Mucosa of rectum (tissue), 2 donors: ENCODE data around the gene CLEC14A.

Experiments used
- H3K27ac ChIP-seq, 2 donors: one replicate each; pipeline ENCODE4 v1.7.0; 2013; ENCODE audit warnings: inconsistent platforms in 2 of 2, low read depth in 2 of 2, low read length in 2 of 2
- H3K27me3 ChIP-seq, 2 donors: one replicate each; pipeline ENCODE4 v1.7.0; 2013; ENCODE audit warnings: low read length in 2 of 2; ENCODE audit not compliant: control insufficient read depth in 2 of 2, insufficient read depth in 2 of 2
- H3K36me3 ChIP-seq, 2 donors: one replicate each; pipeline ENCODE4 v1.7.0; 2013; ENCODE audit warnings: low read length in 2 of 2; ENCODE audit not compliant: control insufficient read depth in 2 of 2, insufficient read depth in 2 of 2
- H3K4me1 ChIP-seq, 2 donors: one replicate each; pipeline ENCODE4 v1.7.0; 2013; ENCODE audit warnings: low read length in 2 of 2, mild to moderate bottlenecking in 1 of 2; ENCODE audit not compliant: control insufficient read depth in 2 of 2, insufficient read depth in 2 of 2
- H3K4me3 ChIP-seq, 2 donors: one replicate each; pipeline ENCODE4 v1.7.0; 2013; ENCODE audit warnings: low read length in 2 of 2
- H3K9ac ChIP-seq, 2 donors: one replicate each; pipeline ENCODE4 v1.7.0; 2013; ENCODE audit warnings: low read length in 2 of 2, low read depth in 1 of 2, mild to moderate bottlenecking in 1 of 2
- H3K9me3 ChIP-seq, 2 donors: one replicate each; pipeline ENCODE4 v1.7.0; 2013; ENCODE audit warnings: low read length in 2 of 2; ENCODE audit not compliant: control insufficient read depth in 2 of 2
- donor health status: healthy.
- donor health status: Normal muscosa, but diverticular disease.

The CLEC14A gene

GRCh38 chr14:38221077-38221476, 34.8 kb downstream of the CLEC14A start:
- H3K36me3 ChIP-seq = no peaks in the 10 kb centered on the region
- H3K4me3 ChIP-seq = no peak overlapping the region
- no peaks in the 10 kb centered on the region for H3K27me3 ChIP-seq
- H3K27ac ChIP-seq = no peak overlapping the region
- no peaks in the 10 kb centered on the region for H3K4me1 ChIP-seq
- H3K9ac ChIP-seq = no peak overlapping the region
- H3K9me3 ChIP-seq = no peaks in the 10 kb centered on the region

GRCh38 chr14:38217553-38217952, 38.3 kb downstream of the CLEC14A start:
- no peak overlapping the region for H3K27ac ChIP-seq
- H3K27me3 ChIP-seq = no peaks in the 10 kb centered on the region
- H3K9me3 ChIP-seq = no peaks in the 10 kb centered on the region
- H3K9ac ChIP-seq = no peak overlapping the region
- no peak overlapping the region for H3K4me3 ChIP-seq
- H3K4me1 ChIP-seq = no peaks in the 10 kb centered on the region
- no peaks in the 10 kb centered on the region for H3K36me3 ChIP-seq

- peaks cover 12 to 15% of the 10 kb centered on the region in 2 donors for H3K4me1 ChIP-seq
- no peak overlapping the region for H3K9ac ChIP-seq
- no peaks in the 10 kb centered on the region for H3K36me3 ChIP-seq
- H3K4me3 ChIP-seq = no peak overlapping the region
- H3K9me3 ChIP-seq = no peaks in the 10 kb centered on the region
- H3K27ac ChIP-seq = no peak overlapping the region
- peaks cover 0 to 3% of the 10 kb centered on the region in 2 donors for H3K27me3 ChIP-seq
Observed at GRCh38 chr14:38213001-38213400, 42.9 kb downstream of the CLEC14A start.

DNA sequence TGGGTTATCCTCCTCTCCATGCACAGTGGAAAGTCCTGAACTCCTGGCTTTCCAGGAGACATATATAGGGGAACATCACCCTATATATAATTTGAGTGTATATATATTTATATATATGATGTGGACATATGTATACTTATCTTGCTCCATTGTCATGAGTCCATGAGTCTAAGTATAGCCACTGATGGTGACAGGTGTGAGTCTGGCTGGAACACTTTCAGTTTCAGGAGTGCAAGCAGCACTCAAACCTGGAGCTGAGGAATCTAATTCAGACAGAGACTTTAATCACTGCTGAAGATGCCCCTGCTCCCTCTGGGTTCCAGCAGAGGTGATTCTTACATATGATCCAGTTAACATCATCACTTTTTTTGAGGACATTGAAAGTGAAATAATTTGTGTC, 43.8 kb downstream of the CLEC14A start:
- H3K36me3 ChIP-seq = no peaks in the 10 kb centered on the region
- no peak overlapping the region for H3K4me3 ChIP-seq
- H3K9me3 ChIP-seq = no peaks in the 10 kb centered on the region
- no peak overlapping the region for H3K9ac ChIP-seq
- H3K27me3 ChIP-seq = peaks cover 0 to 3% of the 10 kb centered on the region in 2 donors
- no peak overlapping the region for H3K27ac ChIP-seq
- peaks cover 15 to 17% of the 10 kb centered on the region in 2 donors for H3K4me1 ChIP-seq

DNA sequence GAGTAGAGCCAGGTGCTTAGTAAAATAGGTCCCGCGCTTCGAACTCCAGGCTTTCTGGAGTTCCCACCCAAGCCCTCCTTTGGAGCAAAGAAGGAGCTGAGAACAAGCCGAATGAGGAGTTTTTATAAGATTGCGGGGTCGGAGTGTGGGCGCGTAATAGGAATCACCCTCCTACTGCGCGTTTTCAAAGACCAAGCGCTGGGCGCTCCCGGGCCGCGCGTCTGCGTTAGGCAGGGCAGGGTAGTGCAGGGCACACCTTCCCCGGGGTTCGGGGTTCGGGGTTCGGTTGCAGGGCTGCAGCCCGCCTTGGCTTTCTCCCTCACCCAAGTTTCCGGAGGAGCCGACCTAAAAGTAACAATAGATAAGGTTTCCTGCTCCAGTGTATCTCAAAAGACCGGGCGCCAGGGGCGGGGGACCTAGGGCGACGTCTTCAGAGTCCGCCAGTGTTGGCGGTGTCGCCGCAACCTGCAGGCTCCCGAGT, 44.6 kb downstream of the CLEC14A start:
- no peaks in the 10 kb centered on the region for H3K9me3 ChIP-seq
- no peak overlapping the region for H3K27ac ChIP-seq
- no peaks in the 10 kb centered on the region for H3K36me3 ChIP-seq
- H3K4me1 ChIP-seq = peaks cover 15 to 19% of the 10 kb centered on the region in 2 donors
- H3K27me3 ChIP-seq = peaks cover 0 to 3% of the 10 kb centered on the region in 2 donors
- no peak overlapping the region for H3K9ac ChIP-seq
- H3K4me3 ChIP-seq = peak overlapping the region in 1 of 2 donors; percentile 22

- H3K9ac ChIP-seq = no peak overlapping the region
Observed at GRCh38 chr14:38210587-38211216, 45.2 kb downstream of the CLEC14A start.

GRCh38 chr14:38209572-38210557, 46.0 kb downstream of the CLEC14A start:
- Histone ChIP-seq H3K27ac (peak overlapping the region; percentile 89 to 95), H3K36me3 (no peaks in the 10 kb centered on the region), H3K27me3 (peaks cover 0 to 3% of the 10 kb centered on the region in 2 donors), H3K4me3 (peak overlapping the region; percentile 70 to 86), H3K9me3 (no peaks in the 10 kb centered on the region), H3K4me1 (peaks cover 15 to 19% of the 10 kb centered on the region in 2 donors), H3K9ac (peak overlapping the region; percentile 41 to 68)

More at GRCh38 chr14:38210587-38211216, 45.2 kb downstream of the CLEC14A start:
- Histone ChIP-seq H3K4me3 (peak overlapping the region; percentile 47 to 52), H3K27me3 (peaks cover 0 to 3% of the 10 kb centered on the region in 2 donors), H3K4me1 (peaks cover 15 to 19% of the 10 kb centered on the region in 2 donors), H3K9me3 (no peaks in the 10 kb centered on the region), H3K36me3 (no peaks in the 10 kb centered on the region), H3K27ac (no peak overlapping the region)

DNA sequence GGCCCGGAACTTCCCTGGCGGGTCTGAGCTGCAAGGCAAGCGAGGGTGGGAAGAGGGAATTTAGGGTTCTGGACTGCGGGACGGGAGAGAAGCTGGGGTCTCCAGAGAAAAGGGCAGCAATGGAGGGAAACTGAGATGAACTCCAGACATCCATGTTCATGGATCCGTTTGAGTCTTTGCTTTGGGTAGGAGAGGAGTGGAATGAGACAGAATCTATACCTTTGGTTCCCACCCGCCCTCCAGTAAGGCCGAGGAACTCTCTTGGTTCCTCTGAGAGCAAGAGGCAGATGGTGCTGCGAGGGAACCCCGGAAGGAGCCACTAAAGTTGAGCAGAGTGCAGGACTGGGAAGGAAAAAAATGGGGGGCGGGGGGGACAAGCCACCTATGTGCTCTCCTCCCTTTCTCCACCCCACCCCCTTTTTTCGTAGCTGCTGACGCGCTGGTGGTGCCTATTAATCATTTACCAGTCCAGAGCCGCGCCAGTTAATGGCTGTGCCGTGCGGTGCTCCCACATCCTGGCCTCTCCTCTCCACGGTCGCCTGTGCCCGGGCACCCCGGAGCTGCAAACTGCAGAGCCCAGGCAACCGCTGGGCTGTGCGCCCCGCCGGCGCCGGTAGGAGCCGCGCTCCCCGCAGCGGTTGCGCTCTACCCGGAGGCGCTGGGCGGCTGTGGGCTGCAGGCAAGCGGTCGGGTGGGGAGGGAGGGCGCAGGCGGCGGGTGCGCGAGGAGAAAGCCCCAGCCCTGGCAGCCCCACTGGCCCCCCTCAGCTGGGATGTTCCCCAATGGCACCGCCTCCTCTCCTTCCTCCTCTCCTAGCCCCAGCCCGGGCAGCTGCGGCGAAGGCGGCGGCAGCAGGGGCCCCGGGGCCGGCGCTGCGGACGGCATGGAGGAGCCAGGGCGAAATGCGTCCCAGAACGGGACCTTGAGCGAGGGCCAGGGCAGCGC, 47.0 kb downstream of the CLEC14A start:
- Histone ChIP-seq H3K9me3 (no peaks in the 10 kb centered on the region), H3K36me3 (no peaks in the 10 kb centered on the region), H3K4me1 (peaks cover 15 to 19% of the 10 kb centered on the region in 2 donors), H3K9ac (peak overlapping the region; percentile 68 to 77), H3K27me3 (peaks cover 0 to 3% of the 10 kb centered on the region in 2 donors), H3K27ac (peak overlapping the region; percentile 89 to 95), H3K4me3 (peak overlapping the region; percentile 70 to 86)

DNA sequence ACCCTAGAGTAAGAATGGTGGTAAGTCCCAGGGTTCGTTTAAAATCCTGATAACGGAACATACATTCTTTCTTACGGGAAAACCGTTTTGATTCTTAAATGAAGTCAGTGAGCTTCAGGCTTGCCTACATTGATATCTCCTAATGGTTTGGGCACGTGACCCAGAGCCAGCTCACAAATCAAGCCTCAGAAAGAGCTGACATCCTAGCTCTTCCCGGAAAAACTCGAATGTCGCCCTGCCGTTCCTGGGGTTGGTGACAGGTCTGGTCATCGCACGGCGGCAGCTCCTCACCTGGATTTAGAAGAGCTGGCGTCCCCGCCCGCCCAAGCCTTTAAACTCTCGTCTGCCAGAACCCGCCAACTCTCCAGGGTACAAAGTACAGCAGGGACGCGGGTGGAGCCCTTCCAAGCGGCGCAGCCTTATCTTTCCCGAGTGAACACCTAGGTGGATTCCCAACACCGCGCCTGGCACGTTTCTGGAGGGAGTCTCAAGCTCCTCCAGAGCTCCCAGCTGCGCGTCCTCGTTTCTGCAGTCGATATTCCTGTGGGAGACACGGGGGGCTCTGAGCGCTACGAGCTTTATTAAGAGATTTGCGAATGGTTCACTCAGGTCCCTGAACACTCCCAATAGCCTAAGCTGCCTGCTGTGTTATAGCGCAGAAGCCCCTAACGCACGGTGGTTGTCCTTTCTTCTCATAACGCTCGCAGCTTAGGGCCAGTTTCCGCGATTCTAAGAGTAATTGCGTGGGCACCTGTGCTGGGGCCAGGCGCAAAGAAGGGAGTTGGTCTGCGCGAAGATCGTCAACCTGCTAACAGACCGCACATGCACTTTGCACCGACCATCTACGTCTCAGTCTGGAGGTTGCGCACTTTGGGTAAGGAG, 47.9 kb downstream of the CLEC14A start, which contains the start of gene SSTR1:
Gene SSTR1, plus strand, starts transcription at position 169 of the 882 bp plus-strand sequence. CDS start 1,486 bp downstream, outside the sequence.
- peak within 1 kb of the TSS; percentile 89 to 95 for H3K27ac ChIP-seq
- H3K4me1 ChIP-seq = peaks cover 15 to 19% of the 10 kb centered on the region in 2 donors
- peaks cover 0 to 3% of the 10 kb centered on the region in 2 donors for H3K27me3 ChIP-seq
- H3K9ac ChIP-seq = peak within 1 kb of the TSS; percentile 68 to 77
- H3K36me3 ChIP-seq = no peaks in the 10 kb centered on the region
- H3K9me3 ChIP-seq = no peaks in the 10 kb centered on the region
- peak within 1 kb of the TSS; percentile 70 to 86 for H3K4me3 ChIP-seq
